ENCODE data around the gene C12orf54. TPM values are rescaled to one million over a fixed set of nuclear protein-coding genes. Genes with fewer than 3 reads are reported as not detected.

C12orf54 gene
- total RNA-seq, 1 experiment from 2014 or later: not detected

DNA sequence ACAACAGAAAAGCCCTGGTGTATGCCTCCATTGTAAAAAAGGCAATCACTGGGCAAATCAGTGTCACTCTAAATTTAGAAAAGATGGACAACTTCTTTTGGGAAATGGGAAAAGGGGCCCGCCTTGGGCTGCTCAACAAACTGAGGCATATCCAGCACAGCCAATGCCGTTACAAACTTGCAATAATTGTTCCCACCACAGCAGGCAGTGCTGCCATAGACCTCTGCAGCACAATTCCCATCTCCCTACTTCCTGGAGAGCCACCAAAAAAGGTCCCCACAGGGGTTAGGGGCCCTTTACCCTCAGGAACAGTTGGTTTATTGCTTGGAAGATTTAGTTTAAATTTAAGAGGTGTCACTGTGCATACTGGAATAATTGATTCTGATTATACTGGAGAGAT is 26.7 kb downstream of the C12orf54 start:
- no peaks in the 10 kb centered on the region for H3K4me1 Mint-ChIP-seq
- Histone ChIP-seq H2AK5ac (ENCODE audit: insufficient read length, low read length) (no peak overlapping the region), H2BK120ac (ENCODE audit: low read depth, low read length, poor library complexity, severe bottlenecking) (no peak overlapping the region), H3K56ac (ENCODE audit: insufficient read length, low read depth, low read length) (no peak overlapping the region), H3K9ac (ENCODE audit: extremely low read depth, insufficient read length, low read length) (no peak overlapping the region), H3K4me2 (ENCODE audit: insufficient read depth, insufficient read length, low read length) (no peak overlapping the region), H4K20me1 (ENCODE audit: control insufficient read depth, insufficient read depth, insufficient read length) (no peaks in the 10 kb centered on the region), H4K5ac (ENCODE audit: insufficient read length, low read depth, low read length) (no peak overlapping the region), H4K91ac (ENCODE audit: insufficient read length, low read depth, low read length) (no peak overlapping the region), H3K27ac (ENCODE audit: insufficient read length, low read depth, low read length) (no peak overlapping the region), H3K4me1 (ENCODE audit: insufficient read depth, low read length) (no peaks in the 10 kb centered on the region), H3K18ac (ENCODE audit: insufficient read length, low read depth, low read length) (no peak overlapping the region), H3K4ac (ENCODE audit: low read depth, low read length) (no peak overlapping the region), H3K79me1 (ENCODE audit: insufficient read depth, low read depth, low read length, poor library complexity, severe bottlenecking) (no peaks in the 10 kb centered on the region), H3K14ac (ENCODE audit: insufficient read depth, low read length) (no peak overlapping the region), H4K8ac (replicated peaks; ENCODE audit: insufficient read length, low read depth, low read length) (no peak overlapping the region), H2BK20ac (ENCODE audit: low read depth, low read length, poor library complexity, severe bottlenecking) (no peak overlapping the region), H3K23me2 (ENCODE audit: insufficient read length, low read depth, low read length, poor library complexity, severe bottlenecking) (no peaks in the 10 kb centered on the region), H2BK5ac (ENCODE audit: insufficient read length, low read length) (no peak overlapping the region), H3K9me3 (ENCODE audit: control insufficient read depth, low read depth, low read length) (peaks cover 6% of the 10 kb centered on the region), H2BK12ac (ENCODE audit: insufficient read length, low read depth, low read length) (no peak overlapping the region), H3K27me3 (ENCODE audit: insufficient read depth, low read length) (no peaks in the 10 kb centered on the region), H2BK15ac (ENCODE audit: low read depth, low read length) (no peak overlapping the region), H3K23ac (ENCODE audit: insufficient read length, low read depth, low read length) (no peak overlapping the region), H2AFZ (ENCODE audit: low read length) (no peak overlapping the region), H3T11ph (ENCODE audit: low read length) (no peak overlapping the region), H3K79me2 (ENCODE audit: insufficient read depth, low read length) (no peaks in the 10 kb centered on the region)
- peaks cover 6% of the 10 kb centered on the region for H3K27me3 Mint-ChIP-seq (ENCODE audit: low read depth)
- peaks cover 0 to 3% (median 1%) of the 10 kb centered on the region in 3 experiments; a peak in 2 of 7 replicates for H3K36me3 Mint-ChIP-seq (ENCODE audit: insufficient read depth in 1 of 3, low read depth in 3 of 3)
- no CpG with 5 or more reads among the region's 2 CpGs for WGBS (ENCODE audit: extremely low coverage, insufficient read length, low lambda C conversion rate)
- peaks cover 42 to 76% of the 10 kb centered on the region in 2 experiments for H3K9me3 Mint-ChIP-seq
- no peak overlapping the region for H3K27ac Mint-ChIP-seq
- TF ChIP-seq, protein P1, sequence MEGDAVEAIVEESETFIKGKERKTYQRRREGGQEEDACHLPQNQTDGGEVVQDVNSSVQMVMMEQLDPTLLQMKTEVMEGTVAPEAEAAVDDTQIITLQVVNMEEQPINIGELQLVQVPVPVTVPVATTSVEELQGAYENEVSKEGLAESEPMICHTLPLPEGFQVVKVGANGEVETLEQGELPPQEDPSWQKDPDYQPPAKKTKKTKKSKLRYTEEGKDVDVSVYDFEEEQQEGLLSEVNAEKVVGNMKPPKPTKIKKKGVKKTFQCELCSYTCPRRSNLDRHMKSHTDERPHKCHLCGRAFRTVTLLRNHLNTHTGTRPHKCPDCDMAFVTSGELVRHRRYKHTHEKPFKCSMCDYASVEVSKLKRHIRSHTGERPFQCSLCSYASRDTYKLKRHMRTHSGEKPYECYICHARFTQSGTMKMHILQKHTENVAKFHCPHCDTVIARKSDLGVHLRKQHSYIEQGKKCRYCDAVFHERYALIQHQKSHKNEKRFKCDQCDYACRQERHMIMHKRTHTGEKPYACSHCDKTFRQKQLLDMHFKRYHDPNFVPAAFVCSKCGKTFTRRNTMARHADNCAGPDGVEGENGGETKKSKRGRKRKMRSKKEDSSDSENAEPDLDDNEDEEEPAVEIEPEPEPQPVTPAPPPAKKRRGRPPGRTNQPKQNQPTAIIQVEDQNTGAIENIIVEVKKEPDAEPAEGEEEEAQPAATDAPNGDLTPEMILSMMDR (conservative IDR thresholded peaks at IDR 0.05): no peak
- H3K4me3 Mint-ChIP-seq: no peak overlapping the region
- DNase-seq: no peak
